Breast epithelium (tissue), 3 donors: ENCODE data around the gene PSMG1.

Source experiments
- POLR2A ChIP-seq: fragments of 450-650 bp; IDR thresholded peaks from one replicate; pipeline ENCODE4 v1.6.1; 2016; ENCODE audit warnings: antibody characterized with exemption, mild to moderate bottlenecking, moderate library complexity
- POLR2AphosphoS5 ChIP-seq, 3 donors: sonication (generic); formaldehyde crosslinking; IDR thresholded peaks; one replicate each; pipeline ENCODE4 v1.6.1; 2017; ENCODE audit warnings: antibody characterized with exemption in 3 of 3
- TF ChIP-seq, protein P1 (sequence below), 3 donors: fragments of 450-650 bp; IDR thresholded peaks; one replicate each; pipeline ENCODE4 v1.5.1; 2016 to 2017; ENCODE audit warnings: antibody characterized with exemption in 3 of 3, mild to moderate bottlenecking in 3 of 3, moderate library complexity in 3 of 3

DNA sequence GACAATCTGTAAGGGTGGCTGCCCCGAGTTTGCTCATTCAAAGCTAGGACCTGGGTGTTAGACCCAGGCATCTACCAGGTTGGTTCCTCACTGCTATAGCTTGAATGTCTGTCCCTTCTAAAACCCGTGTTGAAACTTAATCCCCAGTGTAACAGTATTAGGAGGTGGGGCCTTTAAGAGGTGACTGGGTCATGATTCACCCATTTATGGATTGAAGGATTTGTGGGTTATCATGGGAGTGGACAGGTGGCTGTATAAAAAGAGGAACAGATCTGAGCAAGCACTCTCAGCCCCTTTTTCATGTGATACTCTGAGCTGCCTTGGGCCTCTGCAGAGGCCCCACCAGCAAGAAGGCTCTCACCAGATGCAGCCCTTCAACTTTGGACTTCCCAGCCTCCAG lies 29.4 kb downstream of the PSMG1 start:
- TF ChIP-seq, protein P1, sequence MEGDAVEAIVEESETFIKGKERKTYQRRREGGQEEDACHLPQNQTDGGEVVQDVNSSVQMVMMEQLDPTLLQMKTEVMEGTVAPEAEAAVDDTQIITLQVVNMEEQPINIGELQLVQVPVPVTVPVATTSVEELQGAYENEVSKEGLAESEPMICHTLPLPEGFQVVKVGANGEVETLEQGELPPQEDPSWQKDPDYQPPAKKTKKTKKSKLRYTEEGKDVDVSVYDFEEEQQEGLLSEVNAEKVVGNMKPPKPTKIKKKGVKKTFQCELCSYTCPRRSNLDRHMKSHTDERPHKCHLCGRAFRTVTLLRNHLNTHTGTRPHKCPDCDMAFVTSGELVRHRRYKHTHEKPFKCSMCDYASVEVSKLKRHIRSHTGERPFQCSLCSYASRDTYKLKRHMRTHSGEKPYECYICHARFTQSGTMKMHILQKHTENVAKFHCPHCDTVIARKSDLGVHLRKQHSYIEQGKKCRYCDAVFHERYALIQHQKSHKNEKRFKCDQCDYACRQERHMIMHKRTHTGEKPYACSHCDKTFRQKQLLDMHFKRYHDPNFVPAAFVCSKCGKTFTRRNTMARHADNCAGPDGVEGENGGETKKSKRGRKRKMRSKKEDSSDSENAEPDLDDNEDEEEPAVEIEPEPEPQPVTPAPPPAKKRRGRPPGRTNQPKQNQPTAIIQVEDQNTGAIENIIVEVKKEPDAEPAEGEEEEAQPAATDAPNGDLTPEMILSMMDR (IDR thresholded peaks at IDR 0.05) = no peak
- TF ChIP-seq POLR2A (no peak), POLR2AphosphoS5 (IDR thresholded peaks at IDR 0.05) (no peak)
